ENCODE measurements around the gene SLCO4C1.
A peak's percentile ranks its signal among the peaks of the same experiment; 100 is the strongest.

Gene SLCO4C1

GRCh38 chr5:102283102-102283797, 12.8 kb downstream of the SLCO4C1 start:
- TF ChIP-seq MYC (IDR thresholded peaks at IDR 0.05; ENCODE audit: low read depth, low read length) (no peak), POLR2A (IDR thresholded peaks at IDR 0.05; ENCODE audit: extremely low read depth, insufficient read length) (no peak)
- TF ChIP-seq, protein P1, sequence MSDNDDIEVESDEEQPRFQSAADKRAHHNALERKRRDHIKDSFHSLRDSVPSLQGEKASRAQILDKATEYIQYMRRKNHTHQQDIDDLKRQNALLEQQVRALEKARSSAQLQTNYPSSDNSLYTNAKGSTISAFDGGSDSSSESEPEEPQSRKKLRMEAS (IDR thresholded peaks at IDR 0.05; ENCODE audit: low read depth, low read length) = no peak
- TF ChIP-seq, protein P2, sequence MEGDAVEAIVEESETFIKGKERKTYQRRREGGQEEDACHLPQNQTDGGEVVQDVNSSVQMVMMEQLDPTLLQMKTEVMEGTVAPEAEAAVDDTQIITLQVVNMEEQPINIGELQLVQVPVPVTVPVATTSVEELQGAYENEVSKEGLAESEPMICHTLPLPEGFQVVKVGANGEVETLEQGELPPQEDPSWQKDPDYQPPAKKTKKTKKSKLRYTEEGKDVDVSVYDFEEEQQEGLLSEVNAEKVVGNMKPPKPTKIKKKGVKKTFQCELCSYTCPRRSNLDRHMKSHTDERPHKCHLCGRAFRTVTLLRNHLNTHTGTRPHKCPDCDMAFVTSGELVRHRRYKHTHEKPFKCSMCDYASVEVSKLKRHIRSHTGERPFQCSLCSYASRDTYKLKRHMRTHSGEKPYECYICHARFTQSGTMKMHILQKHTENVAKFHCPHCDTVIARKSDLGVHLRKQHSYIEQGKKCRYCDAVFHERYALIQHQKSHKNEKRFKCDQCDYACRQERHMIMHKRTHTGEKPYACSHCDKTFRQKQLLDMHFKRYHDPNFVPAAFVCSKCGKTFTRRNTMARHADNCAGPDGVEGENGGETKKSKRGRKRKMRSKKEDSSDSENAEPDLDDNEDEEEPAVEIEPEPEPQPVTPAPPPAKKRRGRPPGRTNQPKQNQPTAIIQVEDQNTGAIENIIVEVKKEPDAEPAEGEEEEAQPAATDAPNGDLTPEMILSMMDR (IDR thresholded peaks at IDR 0.05; ENCODE audit: low read depth, low read length) = no peak
- DNase-seq (ENCODE audit: low read depth) = peak; percentile 67
- H3K4me3 ChIP-seq (ENCODE audit: low read depth, low read length) = no peak overlapping the region

- no peak for DNase-seq (ENCODE audit: low read depth)
- TF ChIP-seq, protein P1 (IDR thresholded peaks at IDR 0.05; ENCODE audit: low read depth, low read length) = no peak
- TF ChIP-seq, protein P2 (IDR thresholded peaks at IDR 0.05; ENCODE audit: low read depth, low read length) = no peak
- TF ChIP-seq POLR2A (IDR thresholded peaks at IDR 0.05; ENCODE audit: extremely low read depth, insufficient read length) = no peak
- no peak overlapping the region for H3K4me3 ChIP-seq (ENCODE audit: low read depth, low read length)
Observed at GRCh38 chr5:102279711-102280110, 16.4 kb downstream of the SLCO4C1 start.

- peak; percentile 69 for DNase-seq (ENCODE audit: low read depth)
- no peak overlapping the region for H3K4me3 ChIP-seq (ENCODE audit: low read depth, low read length)
- TF ChIP-seq, protein P1 (IDR thresholded peaks at IDR 0.05; ENCODE audit: low read depth, low read length) = no peak
- TF ChIP-seq, protein P2 (IDR thresholded peaks at IDR 0.05; ENCODE audit: low read depth, low read length) = no peak
Observed at GRCh38 chr5:102278231-102278630, 17.9 kb downstream of the SLCO4C1 start.

DNA sequence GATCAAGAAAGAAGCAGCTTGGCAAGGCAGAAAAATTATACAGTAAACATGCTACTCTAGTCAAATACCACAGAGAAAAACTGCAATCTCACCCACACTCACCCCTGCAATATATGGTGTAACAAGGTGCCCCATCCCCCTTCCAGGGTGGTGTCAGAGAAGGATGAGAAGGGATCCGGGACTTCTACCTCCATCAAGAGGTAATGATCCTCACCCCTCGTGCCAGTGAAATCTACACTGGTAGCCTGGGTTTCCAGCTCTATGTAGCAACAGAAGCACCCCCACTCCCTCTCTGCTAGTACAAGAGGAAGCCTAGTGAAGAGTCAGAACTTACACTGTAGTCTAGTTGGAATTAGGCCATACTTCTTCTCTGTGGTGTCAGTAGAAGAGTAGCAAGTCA, 18.9 kb downstream of the SLCO4C1 start:
- TF ChIP-seq, protein P1 (IDR thresholded peaks at IDR 0.05; ENCODE audit: low read depth, low read length) = no peak

DNA sequence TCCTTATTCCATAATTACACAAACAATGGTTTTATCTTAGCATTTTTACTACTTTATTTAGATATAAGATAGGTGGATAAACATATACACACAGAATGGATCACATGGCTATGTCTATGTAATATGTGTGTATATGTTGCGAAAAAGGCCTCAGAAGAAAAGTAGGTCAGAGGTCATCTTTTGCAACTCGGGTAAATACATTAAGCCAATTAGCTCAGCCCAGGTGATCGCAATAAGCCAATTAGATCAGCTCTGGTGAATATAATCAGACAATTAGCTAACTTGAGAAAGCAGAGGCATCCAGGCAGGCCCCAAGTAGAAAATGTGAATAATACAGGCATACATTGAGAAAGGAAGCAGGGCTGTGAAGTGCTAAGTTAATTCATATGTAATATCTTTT, 24.3 kb downstream of the SLCO4C1 start:
- no peak overlapping the region for H3K4me3 ChIP-seq (ENCODE audit: low read depth, low read length)
- TF ChIP-seq POLR2A (IDR thresholded peaks at IDR 0.05; ENCODE audit: extremely low read depth, insufficient read length) (no peak), MYC (IDR thresholded peaks at IDR 0.05; ENCODE audit: low read depth, low read length) (no peak)
- TF ChIP-seq, protein P2 (IDR thresholded peaks at IDR 0.05; ENCODE audit: low read depth, low read length) = no peak
- TF ChIP-seq, protein P1 (IDR thresholded peaks at IDR 0.05; ENCODE audit: low read depth, low read length) = no peak
- no peak for DNase-seq (ENCODE audit: low read depth)

More for the DNA sequence above, 18.9 kb downstream of the SLCO4C1 start:
- H3K4me3 ChIP-seq (ENCODE audit: low read depth, low read length) = no peak overlapping the region
- peak; percentile 27 for DNase-seq (ENCODE audit: low read depth)

- no peak overlapping the region for H3K4me3 ChIP-seq (ENCODE audit: low read depth, low read length)
- TF ChIP-seq, protein P1 (IDR thresholded peaks at IDR 0.05; ENCODE audit: low read depth, low read length) = no peak
- TF ChIP-seq, protein P2 (IDR thresholded peaks at IDR 0.05; ENCODE audit: low read depth, low read length) = no peak
- TF ChIP-seq MYC (IDR thresholded peaks at IDR 0.05; ENCODE audit: low read depth, low read length) = no peak
- no peak for TF ChIP-seq POLR2A (IDR thresholded peaks at IDR 0.05; ENCODE audit: extremely low read depth, insufficient read length)
- DNase-seq (ENCODE audit: low read depth) = no peak
Observed at GRCh38 chr5:102270036-102270435, 26.0 kb downstream of the SLCO4C1 start.

Data from NB4 (cell line).